Tibial nerve (tissue), 4 donors: ENCODE data around the gene NDUFAB1.

Source experiments
- CTCF ChIP-seq, 5 experiments: fragments of 200-600 bp in 3 of 5; fragments of 450-650 bp in 2 of 5; sonication (generic) in 3 of 5; IDR thresholded peaks; one replicate each; pipeline ENCODE4 v1.5.1; 2016 to 2019; ENCODE audit warnings: antibody characterized with exemption in 5 of 5, mild to moderate bottlenecking in 3 of 5, moderate library complexity in 2 of 5
- EP300 ChIP-seq, 2 donors: sonication (generic); formaldehyde crosslinking; IDR thresholded peaks; one replicate each; pipeline ENCODE4 v1.6.1; 2017; ENCODE audit warnings: antibody characterized with exemption in 2 of 2, mild to moderate bottlenecking in 1 of 2
- POLR2A ChIP-seq, 2 donors: fragments of 450-650 bp; IDR thresholded peaks; one replicate each; pipeline ENCODE4 v1.6.1; 2017; ENCODE audit warnings: antibody characterized with exemption in 2 of 2, mild to moderate bottlenecking in 2 of 2, moderate library complexity in 2 of 2

GRCh38 chr16:23572394-23572793 is 23.7 kb downstream of the NDUFAB1 start:
- no peak for TF ChIP-seq EP300 (IDR thresholded peaks at IDR 0.05)
- TF ChIP-seq CTCF (IDR thresholded peaks at IDR 0.05) = no peak
- TF ChIP-seq POLR2A (IDR thresholded peaks at IDR 0.05) = no peak
